ENCODE data around the gene SLIT3. TPM values are rescaled to one million over a fixed set of nuclear protein-coding genes. Genes with fewer than 3 reads are reported as not detected.

The SLIT3 gene
- total RNA-seq, 1 donor from 2014 or later, result 0.22 TPM

- H3K4me3 ChIP-seq, result no peak overlapping the region
- H3K9me3 ChIP-seq (ENCODE audit: low read depth), result no peaks in the 10 kb centered on the region
- H3K27ac ChIP-seq, result no peak overlapping the region
- H3K79me2 ChIP-seq (ENCODE audit: low read depth), result no peaks in the 10 kb centered on the region
- Mint-ChIP-seq H3K9me3 (peaks cover 4% of the 10 kb centered on the region), H3K36me3 (peaks cover 4% of the 10 kb centered on the region), H3K4me3 (no peak overlapping the region), H3K4me1 (peaks cover 35% of the 10 kb centered on the region), H3K27ac (no peak overlapping the region), H3K27me3 (ENCODE audit: insufficient read depth, low read depth) (peaks cover 14% of the 10 kb centered on the region)
- no peak overlapping the region for H3K9ac ChIP-seq
- TF ChIP-seq EZH2phosphoT487 (IDR thresholded peaks at IDR 0.05) (no peak), EZH2 (IDR thresholded peaks at IDR 0.05) (no peak), CTCF (IDR thresholded peaks at IDR 0.05) (no peak)
- no peak overlapping the region for H3K4me2 ChIP-seq
- peaks cover 14% of the 10 kb centered on the region for H3K4me1 ChIP-seq
- no peak overlapping the region for H2AFZ ChIP-seq (replicated peaks)
- no peaks in the 10 kb centered on the region for H3F3A ChIP-seq (ENCODE audit: low read depth)
- no peaks in the 10 kb centered on the region for H3K36me3 ChIP-seq
- no peaks in the 10 kb centered on the region for H4K20me1 ChIP-seq (ENCODE audit: low read depth)
- no peak for DNase-seq (ENCODE audit: low spot score)
- H3K27me3 ChIP-seq, result no peaks in the 10 kb centered on the region
Observed at GRCh38 chr5:168860081-168860480, 440.9 kb downstream of the SLIT3 start.

GRCh38 chr5:168859471-168859870, 441.5 kb downstream of the SLIT3 start:
- no peaks in the 10 kb centered on the region for H3K9me3 ChIP-seq (ENCODE audit: low read depth)
- no peak overlapping the region for H3K4me3 ChIP-seq
- no peak overlapping the region for H3K4me2 ChIP-seq
- Mint-ChIP-seq H3K27ac (no peak overlapping the region), H3K27me3 (ENCODE audit: insufficient read depth, low read depth) (peaks cover 14% of the 10 kb centered on the region), H3K36me3 (peaks cover 4% of the 10 kb centered on the region), H3K4me1 (peaks cover 35% of the 10 kb centered on the region), H3K4me3 (no peak overlapping the region), H3K9me3 (peaks cover 4% of the 10 kb centered on the region)
- no peaks in the 10 kb centered on the region for H3K79me2 ChIP-seq (ENCODE audit: low read depth)
- no peaks in the 10 kb centered on the region for H3K27me3 ChIP-seq
- peaks cover 14% of the 10 kb centered on the region for H3K4me1 ChIP-seq
- no peaks in the 10 kb centered on the region for H4K20me1 ChIP-seq (ENCODE audit: low read depth)
- no peak for DNase-seq (ENCODE audit: low spot score)
- TF ChIP-seq EZH2phosphoT487 (IDR thresholded peaks at IDR 0.05) (no peak), CTCF (IDR thresholded peaks at IDR 0.05) (no peak), EZH2 (IDR thresholded peaks at IDR 0.05) (no peak)
- no peak overlapping the region for H3K27ac ChIP-seq
- no peaks in the 10 kb centered on the region for H3F3A ChIP-seq (ENCODE audit: low read depth)
- H3K36me3 ChIP-seq, result no peaks in the 10 kb centered on the region
- H2AFZ ChIP-seq (replicated peaks), result no peak overlapping the region
- H3K9ac ChIP-seq, result no peak overlapping the region

- no peak overlapping the region for H3K27ac ChIP-seq
- peaks cover 14% of the 10 kb centered on the region for H3K4me1 ChIP-seq
- DNase-seq (ENCODE audit: low spot score), result no peak
- H3K79me2 ChIP-seq (ENCODE audit: low read depth), result no peaks in the 10 kb centered on the region
- peaks cover 35% of the 10 kb centered on the region for H3K4me1 Mint-ChIP-seq
- H3K36me3 Mint-ChIP-seq, result peaks cover 4% of the 10 kb centered on the region
- TF ChIP-seq EZH2 (IDR thresholded peaks at IDR 0.05), result no peak
- TF ChIP-seq EZH2phosphoT487 (IDR thresholded peaks at IDR 0.05), result no peak
- no peak for TF ChIP-seq CTCF (IDR thresholded peaks at IDR 0.05)
- H2AFZ ChIP-seq (replicated peaks), result no peak overlapping the region
- H3K36me3 ChIP-seq, result no peaks in the 10 kb centered on the region
- H3K27me3 ChIP-seq, result no peaks in the 10 kb centered on the region
- no peak overlapping the region for H3K4me3 ChIP-seq
- no peaks in the 10 kb centered on the region for H4K20me1 ChIP-seq (ENCODE audit: low read depth)
- H3K9me3 Mint-ChIP-seq, result peaks cover 4% of the 10 kb centered on the region
- H3K4me2 ChIP-seq, result no peak overlapping the region
- peaks cover 14% of the 10 kb centered on the region for H3K27me3 Mint-ChIP-seq (ENCODE audit: insufficient read depth, low read depth)
- no peak overlapping the region for H3K4me3 Mint-ChIP-seq
- no peak overlapping the region for H3K27ac Mint-ChIP-seq
- no peaks in the 10 kb centered on the region for H3F3A ChIP-seq (ENCODE audit: low read depth)
- no peak overlapping the region for H3K9ac ChIP-seq
- no peaks in the 10 kb centered on the region for H3K9me3 ChIP-seq (ENCODE audit: low read depth)
Observed at GRCh38 chr5:168858994-168859393, 441.9 kb downstream of the SLIT3 start.
